HL-60/S4 treated with phorbol 12-myristate 13-acetate at 8.2 ng/mL for 4 days and 3 days (cell line): Measurements from ENCODE around the gene PSMD13.
"Not testable (repeated sequence)": the region's sequence is repeated elsewhere in the genome, so short reads cannot be mapped to it uniquely, and the experiment has no call there.

Experiments used
- in situ Hi-C: fragments of 300-500 bp; cut with MboI; formaldehyde crosslinking; loops from 2 replicates; pipeline ENCODE4 v1.15.0; 2022; ENCODE audit warnings: low sequenced_read_pairs

The PSMD13 gene

GRCh38 chr11:285894-286220, 49.1 kb downstream of the PSMD13 start:
- in situ Hi-C loops, result no loop called here

DNA sequence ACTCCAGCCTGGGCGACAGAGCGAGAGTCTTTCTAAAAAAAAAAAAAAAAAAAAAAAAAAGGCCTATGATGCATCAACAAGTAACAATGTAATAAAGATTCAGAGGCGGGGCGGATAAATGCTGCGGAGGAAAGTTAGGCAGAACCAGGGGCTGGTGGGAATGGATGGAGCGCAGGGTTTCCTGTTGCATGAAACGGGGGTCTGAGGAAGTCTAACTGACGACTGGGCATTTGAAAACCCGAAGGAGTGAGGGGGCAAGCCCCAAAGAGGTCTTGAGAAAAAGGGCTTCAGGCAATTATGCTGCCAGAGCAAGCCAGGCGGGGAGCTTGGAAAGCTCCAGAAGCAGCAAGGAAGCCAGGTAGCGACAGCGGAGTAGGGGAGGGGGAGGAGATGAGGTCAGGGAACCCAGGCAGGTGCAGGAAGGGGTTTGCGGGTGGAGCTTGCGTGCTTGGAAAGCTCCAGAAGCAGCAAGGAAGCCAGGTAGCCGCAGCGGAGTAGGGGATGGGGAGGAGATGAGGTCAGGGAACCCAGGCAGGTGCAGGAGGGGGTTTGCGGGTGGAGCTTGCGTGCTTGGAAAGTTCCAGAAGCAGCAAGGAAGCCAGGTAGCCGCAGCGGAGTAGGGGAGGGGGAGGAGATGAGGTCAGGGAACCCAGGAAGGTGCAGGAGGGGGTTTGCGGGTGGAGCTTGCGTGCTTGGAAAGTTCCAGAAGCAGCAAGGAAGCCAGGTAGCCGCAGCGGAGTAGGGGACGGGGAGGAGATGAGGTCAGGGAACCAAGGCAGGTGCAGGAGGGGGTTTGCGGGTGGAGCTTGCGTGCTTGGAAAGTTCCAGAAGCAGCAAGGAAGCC, 50.4 kb downstream of the PSMD13 start:
- in situ Hi-C loops, result not testable (repeated sequence)

- in situ Hi-C loops, result no loop called here
Measured at GRCh38 chr11:287821-288477, 51.2 kb downstream of the PSMD13 start.

DNA sequence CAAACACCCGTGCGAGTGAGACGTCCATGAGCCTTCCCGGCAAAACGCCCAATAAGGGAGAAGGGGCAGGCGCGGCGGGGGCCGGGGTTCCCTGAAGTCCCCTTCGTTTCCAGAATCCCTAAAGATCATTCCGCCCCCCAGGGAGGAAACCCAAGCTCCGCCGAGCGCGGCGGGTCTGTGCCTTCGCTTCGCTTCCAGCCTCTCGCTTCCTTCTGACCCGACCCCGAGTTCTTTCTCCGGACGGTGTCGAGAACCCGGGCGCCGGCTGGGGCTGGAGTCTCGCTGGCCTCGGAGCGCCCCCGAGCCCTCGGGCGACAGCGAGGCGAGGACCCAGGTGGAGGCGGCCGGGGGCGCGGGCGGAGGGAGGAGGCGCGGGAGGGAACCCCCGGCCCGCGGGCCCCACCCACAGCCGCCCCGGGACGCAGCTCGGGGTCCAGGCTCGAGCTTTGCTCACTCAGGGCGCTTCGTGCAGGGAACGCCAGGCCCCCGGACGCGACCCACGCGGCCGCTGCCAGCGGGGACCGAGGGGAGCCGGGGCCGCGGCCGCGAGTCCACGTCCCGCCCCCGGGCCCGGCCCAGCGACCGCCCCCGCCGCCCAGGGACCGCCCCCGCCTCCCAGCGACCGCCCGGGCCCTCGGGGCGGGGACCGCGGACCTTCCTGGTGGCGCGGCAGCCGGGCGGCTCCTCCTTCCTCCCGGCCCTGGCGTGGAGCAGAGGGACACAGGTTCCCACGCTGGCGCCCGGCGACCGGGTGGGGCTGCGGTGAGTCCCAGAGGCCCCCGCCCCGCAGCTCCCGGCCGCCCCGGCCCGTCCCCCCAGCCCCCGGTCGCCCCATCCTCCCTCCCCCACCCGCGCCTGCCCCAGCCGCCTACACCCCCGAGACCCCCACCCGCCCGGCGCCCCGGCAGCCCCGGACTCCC, 52.0 kb downstream of the PSMD13 start, which contains the start of gene PGGHG:
PGGHG (plus strand) TSS at position 649 of the 920 bp plus-strand sequence. CDS start 691 bp downstream, outside the sequence.
- in situ Hi-C loops, result no loop called here

GRCh38 chr11:289398-289711, 52.6 kb downstream of the PSMD13 start:
- in situ Hi-C loops, result no loop called here

DNA sequence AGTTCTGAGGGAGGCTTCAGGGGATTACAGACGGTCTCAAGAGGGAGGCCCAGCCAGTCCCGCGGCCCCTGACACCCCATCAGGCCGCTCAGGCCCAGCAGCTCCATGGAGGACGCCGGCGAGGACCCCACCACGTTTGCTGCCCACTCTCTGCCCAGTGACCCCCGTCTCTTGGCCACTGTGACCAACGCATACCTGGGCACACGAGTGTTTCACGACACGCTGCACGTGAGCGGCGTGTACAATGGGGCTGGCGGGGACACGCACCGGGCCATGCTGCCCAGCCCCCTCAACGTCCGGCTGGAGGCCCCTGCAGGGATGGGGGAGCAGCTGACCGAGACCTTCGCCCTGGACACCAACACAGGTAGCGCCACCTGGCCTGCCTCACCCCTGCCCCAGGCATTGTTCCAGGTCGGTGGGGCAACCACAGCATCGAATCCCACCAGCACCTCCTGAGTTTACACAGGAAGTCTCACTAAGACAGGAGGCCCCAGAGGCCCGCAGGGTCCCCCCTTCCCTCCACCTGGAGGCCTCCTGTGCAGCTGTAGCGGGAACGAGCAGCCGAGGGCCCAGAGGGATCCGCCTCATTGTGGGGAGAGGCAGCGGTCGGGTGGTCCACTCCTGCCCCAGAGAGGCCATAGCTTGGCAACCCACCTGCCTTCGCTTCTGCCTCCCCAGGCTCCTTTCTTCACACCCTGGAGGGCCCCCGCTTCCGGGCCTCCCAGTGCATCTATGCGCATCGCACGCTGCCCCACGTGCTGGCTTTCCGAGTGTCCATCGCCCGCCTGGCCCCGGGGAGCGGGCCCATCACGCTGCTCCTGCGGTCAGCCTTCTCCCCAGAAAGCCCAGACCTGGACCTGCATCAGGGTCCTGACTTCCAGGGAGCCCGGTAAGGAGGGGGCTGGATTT, 53.2 kb downstream of the PSMD13 start:
- in situ Hi-C loops, result no loop called here

DNA sequence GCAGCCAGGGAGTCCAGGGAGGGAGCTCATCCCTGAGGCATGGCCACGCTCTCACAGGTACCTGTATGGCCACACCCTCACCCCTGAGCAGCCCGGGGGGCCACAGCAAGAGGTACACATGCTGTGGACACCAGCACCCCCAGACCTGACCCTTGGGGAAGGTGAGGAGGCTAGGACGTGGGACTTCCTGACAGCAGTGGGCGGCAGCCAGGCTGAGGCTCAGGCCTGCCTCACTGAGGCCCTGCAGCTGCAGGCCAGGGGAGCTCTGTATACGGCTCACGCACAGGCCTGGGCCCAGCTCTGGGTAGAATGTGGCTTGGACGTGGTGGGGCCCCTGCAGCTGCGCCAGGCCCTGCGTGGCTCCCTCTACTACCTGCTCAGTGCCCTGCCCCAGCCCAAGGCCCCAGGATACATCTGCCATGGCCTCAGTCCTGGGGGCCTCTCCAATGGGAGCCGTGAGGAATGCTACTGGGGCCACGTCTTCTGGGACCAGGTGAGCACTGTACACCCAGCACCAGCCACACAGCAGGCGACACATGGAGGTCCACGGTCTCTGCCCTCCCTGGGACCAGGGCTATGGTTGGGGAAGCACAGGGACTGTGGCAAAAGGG, 54.0 kb downstream of the PSMD13 start:
- in situ Hi-C loops, result no loop called here

DNA sequence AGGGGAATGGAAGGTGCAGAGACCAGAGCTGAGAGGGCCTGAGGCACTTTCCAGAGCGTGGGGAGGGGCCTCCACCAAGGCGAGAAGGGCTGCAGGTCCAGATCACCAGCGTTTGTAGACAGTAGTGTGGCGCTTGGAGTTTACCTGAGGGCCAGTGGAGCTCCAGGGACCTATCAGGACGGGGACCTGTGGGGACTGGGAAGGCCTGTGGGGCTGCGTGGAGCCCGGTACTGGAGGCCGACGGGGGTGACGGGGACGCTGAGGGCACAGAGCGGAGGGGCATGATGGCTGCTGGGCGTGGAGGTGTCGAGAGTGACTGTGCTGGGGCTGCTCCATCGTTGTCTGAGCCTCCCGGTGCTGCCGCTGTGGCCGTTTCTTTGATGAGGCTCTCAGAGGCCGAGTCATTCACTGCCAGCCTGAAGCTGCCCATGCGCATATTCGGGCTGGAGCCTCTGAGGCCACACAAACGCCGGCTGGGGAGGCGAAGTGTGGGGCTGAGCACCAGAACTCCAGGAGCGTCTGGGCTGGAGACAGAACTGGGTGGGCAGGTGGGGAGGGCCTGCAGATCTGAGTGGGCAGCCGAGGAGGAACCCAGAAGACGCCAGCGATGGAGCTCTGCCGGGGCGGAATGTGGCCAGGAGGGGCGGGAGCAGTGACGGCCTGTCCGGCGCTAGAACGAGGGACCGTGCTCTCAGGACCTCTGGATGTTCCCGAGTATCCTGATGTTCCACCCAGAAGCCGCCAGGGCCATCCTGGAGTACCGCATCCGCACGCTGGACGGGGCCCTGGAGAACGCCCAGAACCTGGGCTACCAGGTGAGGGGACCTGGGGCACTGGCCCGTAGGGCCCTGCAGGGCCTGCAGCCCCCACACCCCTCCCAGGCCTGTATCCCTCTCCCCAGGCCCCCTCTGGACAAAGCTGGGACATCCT, 54.8 kb downstream of the PSMD13 start:
- in situ Hi-C loops, result no loop called here

- in situ Hi-C loops, result no loop called here
Measured at GRCh38 chr11:292211-293121, 55.7 kb downstream of the PSMD13 start.

- in situ Hi-C loops, result no loop called here
Measured at GRCh38 chr11:293271-293851, 56.6 kb downstream of the PSMD13 start.

- in situ Hi-C loops, result no loop called here
Measured at GRCh38 chr11:293852-294661, 57.3 kb downstream of the PSMD13 start.

DNA sequence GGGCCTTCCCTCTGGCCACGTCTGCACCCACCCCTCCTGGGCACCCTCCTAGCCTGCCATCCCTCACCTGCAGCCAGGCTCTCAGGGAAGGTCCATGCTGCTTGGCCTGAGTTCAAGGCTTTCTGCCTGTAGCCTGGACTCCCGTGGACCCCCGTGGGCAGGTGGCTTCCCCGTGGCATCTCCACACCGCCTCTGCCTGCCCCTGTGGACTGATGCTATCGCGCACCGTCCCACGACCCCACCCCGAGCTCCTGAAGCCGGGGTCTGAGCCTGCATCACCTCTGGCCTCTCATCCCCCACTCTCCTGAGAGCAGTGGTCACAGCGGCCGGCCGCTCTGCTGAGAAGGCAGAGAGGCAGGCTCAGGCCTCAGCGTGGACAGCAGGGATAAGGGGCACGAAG, 58.0 kb downstream of the PSMD13 start:
- in situ Hi-C loops, result no loop called here

DNA sequence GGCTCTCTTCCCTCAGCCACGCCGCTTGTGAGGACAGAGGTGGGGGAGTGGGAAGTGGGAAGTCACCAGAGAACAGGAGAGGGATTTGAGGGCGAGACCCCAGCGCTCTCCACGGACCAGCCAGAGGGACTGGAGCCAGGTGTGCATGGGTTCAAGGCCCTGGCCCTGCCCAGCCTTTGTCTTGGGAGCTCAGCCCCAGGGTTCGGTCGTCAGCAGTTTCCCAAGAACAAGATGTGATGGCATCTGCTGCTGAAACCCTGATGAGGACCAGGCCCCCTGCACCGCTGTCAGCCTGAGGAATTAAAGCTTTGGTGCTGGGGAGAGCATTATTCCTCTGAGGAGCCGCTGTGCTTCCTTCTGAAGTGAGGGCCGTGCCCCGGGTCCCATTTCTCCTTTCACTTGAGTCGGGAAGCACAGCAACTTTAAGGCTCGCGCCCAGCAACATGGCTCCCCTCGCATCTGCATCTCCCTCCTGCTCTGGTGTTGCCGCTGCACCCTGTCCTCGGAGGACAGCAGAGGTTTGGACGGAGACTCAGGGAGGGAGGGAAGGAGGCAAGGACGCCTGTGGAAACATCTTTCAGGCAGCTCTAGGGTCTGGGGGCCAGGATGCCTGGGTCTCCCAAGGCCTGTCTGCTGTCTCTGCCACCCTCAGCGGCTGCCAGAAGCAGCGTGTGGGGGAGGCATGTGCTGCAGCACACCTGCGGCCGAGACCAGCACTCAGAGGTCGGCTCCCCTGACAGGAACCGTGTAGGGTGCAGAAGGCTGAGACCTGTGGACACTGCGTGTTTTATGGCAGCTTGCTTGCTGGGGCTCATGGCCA, 58.8 kb downstream of the PSMD13 start:
- in situ Hi-C loops, result no loop called here

- in situ Hi-C loops, result no loop called here
Measured at GRCh38 chr11:296171-297050, 59.6 kb downstream of the PSMD13 start.

DNA sequence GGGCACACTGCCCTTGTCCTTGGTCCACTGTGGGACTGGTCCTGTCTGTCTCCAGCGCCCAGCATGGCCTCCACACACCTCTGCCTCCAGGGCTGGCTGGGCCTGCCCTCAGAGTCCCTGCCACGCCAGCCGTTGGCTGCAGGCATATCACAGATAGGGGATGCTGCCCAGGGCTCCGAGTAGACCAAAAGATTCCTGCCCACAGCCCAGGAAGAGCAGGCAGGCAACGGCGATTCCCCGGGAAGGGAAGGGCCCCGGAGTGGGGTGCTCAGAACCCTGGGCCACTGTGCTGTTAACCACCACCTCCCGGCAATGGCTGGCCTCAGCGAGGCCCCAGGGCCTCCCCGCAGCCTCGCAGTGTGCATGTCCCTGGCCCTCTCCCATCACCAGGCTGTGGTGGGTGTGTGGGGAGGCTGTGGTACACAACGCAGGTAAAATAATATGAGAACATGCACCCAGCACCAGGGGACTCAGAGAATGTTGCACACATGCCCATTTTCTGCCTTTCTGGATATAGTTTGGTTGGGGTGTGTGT, 60.3 kb downstream of the PSMD13 start:
- in situ Hi-C loops, result no loop called here
